ENCODE results near the gene TRIM8.

- TF ChIP-seq POLR2A (IDR thresholded peaks at IDR 0.05; ENCODE audit: low read length) (no peak), GATA1 (IDR thresholded peaks at IDR 0.05; ENCODE audit: low read depth, low read length) (no peak)
Measured at GRCh38 chr10:102595293-102595692, 49.0 kb upstream of the TRIM8 start.
